Esophagus squamous epithelium (tissue), 5 donors: Measurements from ENCODE around the gene NDUFV3. TPM values are rescaled to one million over a fixed set of nuclear protein-coding genes. Genes with fewer than 3 reads are reported as not detected.

Experiments used
- DNase-seq: peaks from one replicate; lab custom pipeline; 2025; lab: John Stamatoyannopoulos, UW
- H3K27ac ChIP-seq, 4 donors: fragments of 200-600 bp; sonication (generic); one replicate each; pipeline ENCODE4 v1.5.1; 2016 to 2019; ENCODE audit warnings: mild to moderate bottlenecking in 1 of 4
- H3K27me3 ChIP-seq, 4 donors: fragments of 200-600 bp; sonication (generic); 1 replicate in 3 of 4; 2 replicates in 1 of 4; pipeline versions ENCODE4 v1.5.1 to v1.6.0; 2017 to 2021; ENCODE audit warnings: antibody characterized with exemption in 1 of 4
- H3K36me3 ChIP-seq, 3 donors: fragments of 200-600 bp; sonication (generic); one replicate each; pipeline ENCODE4 v1.5.1; 2016 to 2019
- H3K4me1 ChIP-seq, 3 donors: fragments of 200-600 bp; sonication (generic); one replicate each; pipeline ENCODE4 v1.5.1; 2017 to 2019
- H3K4me3 ChIP-seq, 4 donors: fragments of 200-600 bp; sonication (generic); 1 replicate in 3 of 4; 2 replicates in 1 of 4; pipeline ENCODE4 v1.5.1; 2016 to 2019; ENCODE audit warnings: mild to moderate bottlenecking in 2 of 4, moderate library complexity in 1 of 4
- H3K9me3 ChIP-seq, 3 donors: fragments of 200-600 bp; sonication (generic); one replicate each; pipeline ENCODE4 v1.5.1; 2016 to 2019
- CTCF ChIP-seq, 6 experiments: fragments of 450-650 bp in 4 of 6; fragments of 200-600 bp in 2 of 6; sonication (generic) in 2 of 6; IDR thresholded peaks; one replicate each; pipeline ENCODE4 v1.5.1; 2016 to 2019; ENCODE audit warnings: antibody characterized with exemption in 6 of 6, mild to moderate bottlenecking in 4 of 6, moderate library complexity in 4 of 6
- POLR2A ChIP-seq, 4 donors: fragments of 450-650 bp; IDR thresholded peaks; one replicate each; pipeline ENCODE4 v1.6.1; 2017; ENCODE audit warnings: antibody characterized with exemption in 4 of 4, mild to moderate bottlenecking in 4 of 4, moderate library complexity in 3 of 4
- WGBS, 2 donors: methylation state at CpG; one replicate each; pipeline ENCODE4 v1.1.5; 2018; 5-methylcytosine and 5-hydroxymethylcytosine counted together
- intact Hi-C: fragments of 100-400 bp; cut with DNase I; formaldehyde crosslinking; loops from one replicate; pipeline ENCODE4 v1.15.0; 2022
- total RNA-seq, 4 donors: library from RNA; depleted of rRNA; stranded (reverse); fragments of >200 nt; gene quantifications; one replicate each; pipeline ENCODE4 v1.1.0, GENCODE V29; 2016
- donor health status: DM: yes; HTN: yes; CAD: no.

NDUFV3 gene
- total RNA-seq, 4 donors from 2014 or later = 32.3 to 48.4 (median 38.0) TPM

- intact Hi-C loops = no loop called here
- WGBS, 2 donors = 95 to 100% methylated on average over 3 to 24 of the region's 28 CpGs
- Histone ChIP-seq H3K27ac (no peak overlapping the region), H3K9me3 (no peaks in the 10 kb centered on the region), H3K36me3 (peaks cover 40 to 100% (median 73%) of the 10 kb centered on the region in 3 donors), H3K4me3 (no peak overlapping the region), H3K4me1 (no peaks in the 10 kb centered on the region), H3K27me3 (no peaks in the 10 kb centered on the region)
- DNase-seq = no peak
- TF ChIP-seq CTCF (IDR thresholded peaks at IDR 0.05) (no peak), POLR2A (IDR thresholded peaks at IDR 0.05) (no peak)
Observed at GRCh38 chr21:42854246-42855010, 38.7 kb upstream of the NDUFV3 start.

GRCh38 chr21:42855171-42855936 is 37.8 kb upstream of the NDUFV3 start:
- Histone ChIP-seq H3K4me1 (no peaks in the 10 kb centered on the region), H3K4me3 (no peak overlapping the region), H3K36me3 (peaks cover 37 to 100% (median 65%) of the 10 kb centered on the region in 3 donors), H3K9me3 (no peaks in the 10 kb centered on the region), H3K27ac (no peak overlapping the region), H3K27me3 (no peaks in the 10 kb centered on the region)
- TF ChIP-seq POLR2A (IDR thresholded peaks at IDR 0.05) (no peak), CTCF (IDR thresholded peaks at IDR 0.05) (no peak)
- intact Hi-C loops = no loop called here
- DNase-seq = no peak
- WGBS, 2 donors = 88 to 90% methylated on average over 12 to 15 of the region's 19 CpGs

DNA sequence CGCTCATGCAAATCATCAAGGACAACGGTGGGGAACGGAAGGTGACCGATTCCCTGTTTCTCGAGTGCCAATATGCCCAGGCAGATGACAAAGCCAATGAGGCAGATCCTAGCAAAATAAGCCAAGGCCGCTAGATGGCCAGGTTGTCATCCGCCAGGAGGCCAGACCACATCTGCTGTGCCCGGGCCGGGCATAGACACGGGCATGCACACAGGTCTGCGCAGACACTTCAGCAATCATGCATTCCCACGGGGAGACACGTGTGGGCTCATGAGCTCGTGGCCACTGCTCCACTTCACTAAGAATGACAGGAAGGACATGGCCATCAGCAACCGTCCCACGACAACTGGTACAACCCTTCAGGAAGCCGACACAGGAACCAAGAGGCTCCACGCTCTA is 37.2 kb upstream of the NDUFV3 start:
- Histone ChIP-seq H3K4me3 (no peak overlapping the region), H3K4me1 (no peaks in the 10 kb centered on the region), H3K36me3 (peaks cover 34 to 100% (median 66%) of the 10 kb centered on the region in 3 donors), H3K27ac (no peak overlapping the region), H3K27me3 (no peaks in the 10 kb centered on the region), H3K9me3 (no peaks in the 10 kb centered on the region)
- TF ChIP-seq CTCF (IDR thresholded peaks at IDR 0.05) (no peak), POLR2A (IDR thresholded peaks at IDR 0.05) (no peak)
- WGBS, 2 donors = 84 to 88% methylated on average over 10 to 12 of the region's 18 CpGs
- DNase-seq = no peak
- intact Hi-C loops = no loop called here

GRCh38 chr21:42857216-42857615 is 35.9 kb upstream of the NDUFV3 start:
- H3K36me3 ChIP-seq = peaks cover 33 to 100% (median 55%) of the 10 kb centered on the region in 3 donors

More at GRCh38 chr21:42857216-42857615, 35.9 kb upstream of the NDUFV3 start:
- DNase-seq = no peak
- H3K9me3 ChIP-seq = no peaks in the 10 kb centered on the region
- H3K27me3 ChIP-seq = no peaks in the 10 kb centered on the region
- H3K27ac ChIP-seq = no peak overlapping the region
- no peak overlapping the region for H3K4me3 ChIP-seq
- H3K4me1 ChIP-seq = peaks cover 0 to 3% (median 0%) of the 10 kb centered on the region in 3 donors
- intact Hi-C loops = no loop called here
- 82 to 91% methylated on average over 9 to 10 of the region's 11 CpGs for WGBS, 2 donors
- no peak for TF ChIP-seq CTCF (IDR thresholded peaks at IDR 0.05)
- TF ChIP-seq POLR2A (IDR thresholded peaks at IDR 0.05) = no peak
